ENCODE results near the gene SH3BGRL3.

The SH3BGRL3 gene

GRCh38 chr1:26277719-26278118, 2.2 kb upstream of the SH3BGRL3 start:
- no peak for DNase-seq (ENCODE audit: low read depth, low spot score)

DNA sequence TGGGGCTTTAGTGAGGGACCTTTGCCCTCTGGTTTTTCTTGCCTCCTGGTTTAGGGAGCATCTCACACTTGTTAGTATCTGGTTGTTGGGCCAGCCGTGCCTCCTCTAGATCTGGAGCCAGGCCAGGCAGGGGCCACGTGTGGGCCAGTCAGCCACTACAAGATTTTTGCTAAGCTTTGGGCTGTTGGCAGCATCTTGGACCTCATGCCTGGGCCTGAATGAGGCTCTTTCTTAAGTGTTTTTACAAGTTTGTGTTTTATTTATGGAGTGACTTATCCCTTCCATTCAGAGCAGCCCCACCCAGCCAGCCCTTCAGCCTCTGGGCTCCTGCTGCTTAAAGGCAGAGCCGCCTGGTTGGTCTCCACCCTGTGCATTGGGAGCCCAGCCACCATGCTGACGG, 1.6 kb upstream of the SH3BGRL3 start:
- peak; percentile 65 for DNase-seq (ENCODE audit: low read depth, low spot score)

DNA sequence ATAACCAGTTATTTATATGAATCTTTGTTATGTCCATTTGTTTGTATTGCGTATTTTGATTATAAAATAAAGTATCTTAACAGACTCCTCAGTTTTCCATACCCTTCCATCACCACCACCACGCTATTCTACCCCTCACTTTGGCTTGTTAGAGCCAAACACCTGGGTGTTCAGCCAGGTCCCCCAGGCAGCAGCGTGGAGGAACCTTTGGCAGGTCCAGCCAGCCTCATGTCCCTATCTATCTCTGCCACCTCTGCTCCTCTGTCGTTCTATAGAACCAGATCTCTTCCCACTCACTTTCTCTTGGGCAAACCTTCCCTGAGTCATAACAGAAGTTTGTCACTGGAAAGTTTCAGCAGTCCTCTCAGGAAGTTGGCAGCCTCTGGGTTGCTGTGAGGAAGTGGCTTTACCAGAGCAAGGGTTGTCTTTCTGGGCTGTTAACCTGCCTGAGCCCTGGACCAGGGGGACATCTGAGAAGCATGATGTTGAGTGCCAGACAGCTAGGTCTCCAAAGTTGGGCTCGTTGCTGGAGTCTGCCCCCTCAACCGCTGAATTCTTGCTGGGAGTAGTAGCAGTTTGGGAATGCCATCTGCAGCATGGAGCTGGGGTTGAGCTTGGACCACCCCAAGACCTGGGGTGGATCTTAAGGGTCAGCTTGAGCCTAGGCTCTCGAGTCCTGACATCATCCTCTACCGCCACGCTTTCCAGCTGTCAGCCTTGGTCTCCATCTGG, 996 bp upstream of the SH3BGRL3 start:
- DNase-seq (ENCODE audit: low read depth, low spot score): no peak

DNA sequence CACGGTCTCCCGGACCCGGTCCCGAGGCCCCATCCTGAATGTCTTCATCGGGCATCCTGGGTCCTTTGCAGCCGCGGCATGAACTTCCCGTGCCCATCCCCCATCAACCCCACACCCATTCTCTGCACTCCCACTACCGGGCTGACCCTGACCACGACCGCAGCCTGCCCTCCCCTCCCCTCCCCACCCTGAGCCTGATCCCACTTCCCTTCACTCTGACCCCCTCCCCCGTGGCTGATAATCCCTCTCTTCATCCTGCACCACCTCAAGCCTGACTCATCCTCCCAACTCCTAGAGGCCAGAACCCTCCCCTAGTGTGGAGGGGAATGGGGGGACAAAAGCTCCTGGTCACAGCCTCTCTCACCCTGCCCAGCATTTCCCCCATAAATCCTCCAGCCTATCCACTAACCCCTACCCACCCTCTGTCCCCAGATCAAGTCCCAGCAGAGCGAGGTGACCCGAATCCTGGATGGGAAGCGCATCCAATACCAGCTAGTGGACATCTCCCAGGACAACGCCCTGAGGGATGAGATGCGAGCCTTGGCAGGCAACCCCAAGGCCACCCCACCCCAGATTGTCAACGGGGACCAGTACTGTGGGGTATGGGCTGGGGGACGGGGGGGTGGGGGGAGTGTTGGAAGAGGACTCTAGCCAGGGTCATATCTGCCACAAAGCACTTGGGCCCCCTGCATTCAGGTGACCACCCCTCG, 602 bp downstream of the SH3BGRL3 start:
- no peak for DNase-seq (ENCODE audit: low read depth, low spot score)

- no peak for DNase-seq (ENCODE audit: low read depth, low spot score)
Observed at GRCh38 chr1:26281091-26281958, 1.4 kb downstream of the SH3BGRL3 start.

- DNase-seq (ENCODE audit: low read depth, low spot score): no peak
Observed at GRCh38 chr1:26281971-26282370, 2.1 kb downstream of the SH3BGRL3 start.

GRCh38 chr1:26282401-26282918, 2.6 kb downstream of the SH3BGRL3 start:
- DNase-seq (ENCODE audit: low read depth, low spot score): no peak

DNA sequence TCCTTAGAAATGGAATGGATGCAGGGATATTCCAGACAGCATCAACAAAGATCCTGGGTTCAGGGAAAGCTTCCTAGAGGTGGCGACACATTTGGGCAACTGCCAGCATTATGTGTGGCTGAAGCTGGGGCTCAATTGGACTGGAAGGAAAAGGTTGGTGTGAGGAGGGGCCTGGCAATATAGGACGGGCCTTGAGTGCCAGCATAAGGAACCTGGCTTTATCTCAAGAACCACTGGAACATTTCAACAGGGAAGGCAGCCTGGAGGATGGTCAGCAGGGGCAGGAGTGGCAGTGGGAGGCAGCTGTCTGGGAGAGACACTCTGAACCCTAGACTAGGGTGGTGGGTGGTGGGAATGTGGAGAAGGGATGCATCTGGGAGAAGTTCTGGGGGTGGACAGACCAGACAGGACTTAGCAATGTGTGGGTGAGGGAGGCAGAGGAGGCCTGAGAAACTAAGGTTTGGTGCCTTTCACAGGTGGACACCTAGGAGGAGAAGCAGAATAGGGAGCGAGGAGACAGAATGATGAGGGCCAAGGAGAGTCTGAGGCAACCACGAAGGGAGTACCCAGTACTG, 3.5 kb downstream of the SH3BGRL3 start:
- no peak for DNase-seq (ENCODE audit: low read depth, low spot score)

DNA sequence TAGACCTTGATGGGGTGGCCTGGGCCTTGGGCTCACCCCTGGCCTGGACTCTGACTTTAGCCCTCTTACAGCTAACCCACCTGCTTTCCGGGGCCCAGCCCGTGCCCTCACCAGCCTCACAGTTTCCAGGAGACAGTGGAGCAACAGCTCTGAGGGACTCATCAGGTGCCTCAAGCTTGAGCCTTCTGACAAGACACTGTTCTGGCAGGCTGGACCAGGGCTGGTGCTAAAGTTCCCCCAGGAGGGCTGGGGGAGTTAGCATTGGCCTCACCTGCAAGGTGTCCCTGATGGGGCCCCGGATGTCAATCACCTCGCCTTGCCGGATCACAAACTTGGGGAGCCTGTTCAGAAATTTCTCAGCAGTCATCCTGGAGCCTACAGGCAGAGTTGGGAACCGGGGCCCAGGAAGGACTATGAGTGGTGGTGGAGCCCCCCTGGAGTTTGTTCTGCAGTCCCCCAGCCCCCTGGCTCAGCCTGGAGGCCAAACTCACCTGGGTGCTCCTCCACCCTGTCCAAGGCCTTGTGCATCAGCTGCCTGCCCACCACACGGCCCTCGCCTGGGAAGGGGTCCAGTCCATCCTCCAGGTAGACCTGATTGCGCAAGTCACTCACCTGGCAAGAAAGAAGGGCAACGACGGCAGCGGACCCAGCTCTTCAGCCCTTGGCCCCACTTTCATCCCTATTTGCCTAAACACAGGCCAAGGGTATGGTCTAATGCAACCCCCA, 4.1 kb downstream of the SH3BGRL3 start:
- no peak for DNase-seq (ENCODE audit: low read depth, low spot score)

- no peak for DNase-seq (ENCODE audit: low read depth, low spot score)
Observed at GRCh38 chr1:26284597-26285347, 4.9 kb downstream of the SH3BGRL3 start.

DNA sequence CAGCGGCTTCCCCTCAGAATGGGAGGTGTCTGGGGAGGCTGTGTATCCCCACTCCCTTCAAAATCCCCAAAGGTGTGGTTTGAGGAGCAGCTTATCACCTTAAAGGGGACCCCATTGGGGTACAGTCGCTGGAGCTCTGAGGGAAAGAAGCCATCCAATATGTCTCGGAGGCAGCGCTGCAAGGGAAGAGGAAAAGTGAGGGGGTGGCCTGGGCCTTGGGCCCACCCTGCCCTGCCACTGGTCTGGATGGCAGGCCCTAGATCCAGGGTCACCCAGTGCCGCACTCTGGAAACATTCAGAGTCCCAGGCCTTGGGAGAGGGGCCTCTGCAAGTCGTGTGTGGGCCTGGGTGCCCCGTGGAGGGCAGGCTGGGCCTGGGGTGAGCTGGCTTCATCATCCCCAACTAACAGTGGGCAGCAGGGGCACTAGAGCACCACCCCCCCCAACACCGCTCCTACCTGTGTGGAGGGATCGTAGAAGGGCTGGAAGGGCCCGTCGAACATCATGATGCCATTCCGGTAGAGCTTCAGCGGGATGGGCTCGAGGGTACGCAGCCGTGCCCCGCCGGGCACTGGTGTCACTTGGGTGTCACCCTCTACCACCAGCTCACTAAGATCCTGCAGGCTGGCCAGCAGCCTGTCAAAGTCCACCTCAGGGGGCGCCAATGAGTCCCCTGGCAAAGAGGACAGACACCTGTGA, 5.6 kb downstream of the SH3BGRL3 start:
- DNase-seq (ENCODE audit: low read depth, low spot score): no peak

DNA sequence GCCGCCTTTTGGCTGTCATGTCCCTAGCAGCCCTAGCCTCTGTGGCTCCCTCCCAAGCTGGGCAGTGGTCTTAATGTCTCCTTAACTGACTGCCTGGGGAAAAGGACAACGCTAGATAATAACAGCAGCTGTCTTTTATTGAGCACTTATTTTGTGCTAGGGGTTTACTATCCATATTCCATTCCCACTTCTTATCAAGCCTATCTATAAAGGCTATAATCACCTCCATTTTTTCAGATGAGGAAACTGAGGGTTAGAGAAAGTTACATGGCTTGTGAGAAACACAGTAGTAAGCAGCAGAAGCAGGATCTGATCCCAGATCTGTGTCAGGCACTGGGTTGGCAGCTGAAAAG, 6.2 kb downstream of the SH3BGRL3 start:
- no peak for DNase-seq (ENCODE audit: low read depth, low spot score)

GRCh38 chr1:26287033-26287711, 7.3 kb downstream of the SH3BGRL3 start:
- DNase-seq (ENCODE audit: low read depth, low spot score): no peak

GRCh38 chr1:26287811-26288210, 7.9 kb downstream of the SH3BGRL3 start:
- DNase-seq (ENCODE audit: low read depth, low spot score): no peak

- no peak for DNase-seq (ENCODE audit: low read depth, low spot score)
Observed at GRCh38 chr1:26288311-26288941, 8.5 kb downstream of the SH3BGRL3 start.

DNA sequence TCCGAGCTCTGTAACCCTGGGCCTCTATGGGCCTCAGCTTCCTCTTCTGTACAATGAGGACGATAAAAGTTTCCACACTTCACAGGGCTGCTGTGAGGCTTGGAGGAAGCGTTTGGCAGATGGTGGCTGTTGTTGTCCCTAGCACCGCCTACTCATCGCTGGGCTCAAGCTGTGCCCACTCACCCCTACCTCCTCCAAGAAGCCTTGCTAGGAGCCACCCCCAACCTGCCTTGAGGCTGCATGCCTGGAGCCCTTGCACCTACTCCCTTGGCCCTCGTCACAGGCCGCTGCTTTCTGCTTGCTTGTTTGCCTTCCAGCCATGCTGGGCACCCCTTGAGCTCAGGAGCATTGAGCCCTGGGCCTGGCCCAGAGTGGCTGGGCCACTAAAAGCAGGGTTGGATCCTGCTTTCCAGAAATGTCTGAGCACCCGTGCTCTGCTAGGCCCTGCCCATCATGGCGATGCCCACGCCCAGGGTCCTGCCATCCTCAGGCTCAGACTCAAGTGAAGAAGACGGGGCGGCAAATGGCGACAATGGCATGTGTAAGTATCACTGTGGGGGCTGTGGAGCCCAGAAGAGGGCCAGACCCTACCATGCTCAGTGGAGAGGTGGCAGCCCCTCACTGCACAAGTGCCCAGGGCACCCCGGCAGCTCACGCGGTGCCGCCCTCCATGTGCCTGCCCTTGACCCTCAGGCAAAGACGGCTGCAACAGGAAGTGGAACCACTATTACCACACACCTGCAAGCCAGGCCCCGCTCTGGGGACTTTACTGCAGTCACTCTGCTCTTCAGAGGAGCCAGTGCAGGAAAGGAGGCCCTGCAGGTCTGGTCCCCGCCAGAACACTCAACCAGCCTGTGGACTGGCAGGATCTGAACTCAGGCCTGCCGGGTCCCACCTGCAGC, 9.5 kb downstream of the SH3BGRL3 start:
- DNase-seq (ENCODE audit: low read depth, low spot score): no peak

GRCh38 chr1:26290122-26290881, 10.4 kb downstream of the SH3BGRL3 start:
- DNase-seq (ENCODE audit: low read depth, low spot score): no peak

All from brain pericyte (primary cell).